GM21447 (cell line): Measurements from ENCODE around the gene LXN.
"Not testable (repeated sequence)": the region's sequence is repeated elsewhere in the genome, so short reads cannot be mapped to it uniquely, and the experiment has no call there.

Experiments used
- ATAC-seq: cut with Tn5 transposase; IDR thresholded peaks from one replicate; pipeline ENCODE4 v1.9.1; 2021; ENCODE audit not compliant: unreplicated experiment

Gene LXN, protein sequence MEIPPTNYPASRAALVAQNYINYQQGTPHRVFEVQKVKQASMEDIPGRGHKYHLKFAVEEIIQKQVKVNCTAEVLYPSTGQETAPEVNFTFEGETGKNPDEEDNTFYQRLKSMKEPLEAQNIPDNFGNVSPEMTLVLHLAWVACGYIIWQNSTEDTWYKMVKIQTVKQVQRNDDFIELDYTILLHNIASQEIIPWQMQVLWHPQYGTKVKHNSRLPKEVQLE

DNA sequence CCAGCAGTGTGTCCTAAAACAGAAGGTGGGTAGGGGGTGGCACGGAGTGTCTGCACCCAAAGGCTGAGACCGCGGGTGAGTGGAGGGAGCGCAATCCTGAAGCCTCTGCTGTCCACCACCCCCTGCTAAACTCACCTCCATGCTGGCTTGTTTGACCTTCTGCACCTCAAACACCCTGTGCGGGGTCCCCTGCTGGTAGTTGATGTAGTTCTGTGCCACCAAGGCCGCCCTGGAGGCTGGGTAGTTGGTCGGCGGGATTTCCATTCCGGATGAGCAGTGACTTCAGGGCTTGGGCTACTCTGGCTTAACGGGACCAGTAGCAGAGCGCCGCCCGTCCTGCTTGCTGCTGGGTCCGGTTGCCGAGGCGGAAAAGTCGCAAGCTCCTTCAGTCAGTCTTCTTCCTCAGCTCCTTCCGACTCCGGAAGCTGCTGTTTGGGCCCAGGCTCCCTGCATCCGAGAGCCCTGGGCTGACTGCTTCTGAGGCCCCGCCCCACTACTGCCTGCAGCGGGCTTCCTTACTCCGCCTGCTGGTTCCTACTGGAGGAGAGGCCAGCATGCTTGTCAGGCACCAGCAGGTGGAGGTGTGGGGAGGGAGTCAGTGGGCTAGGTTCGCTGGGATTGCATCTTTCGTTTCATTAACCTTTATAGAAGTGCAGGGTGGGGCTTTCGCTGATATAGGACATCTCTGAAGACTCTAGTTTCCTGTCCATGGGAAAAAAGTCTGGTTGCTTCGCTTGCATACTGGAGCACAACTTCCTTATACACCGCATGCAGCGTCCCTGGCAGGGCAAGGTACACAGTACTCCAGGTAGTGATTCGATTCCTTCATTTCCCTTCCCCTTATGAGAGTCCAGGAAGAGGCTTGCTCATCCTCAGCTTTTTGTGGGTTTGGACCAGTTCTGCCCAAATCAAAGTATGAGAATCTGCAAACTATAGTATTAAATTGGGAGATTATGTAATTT, at the start of gene LXN:
Gene LXN, minus strand, starts transcription at position 434 of the 962 bp plus-strand sequence. Its CDS starts 170 bp downstream, at position 264.
- peak; percentile 99 for ATAC-seq

DNA sequence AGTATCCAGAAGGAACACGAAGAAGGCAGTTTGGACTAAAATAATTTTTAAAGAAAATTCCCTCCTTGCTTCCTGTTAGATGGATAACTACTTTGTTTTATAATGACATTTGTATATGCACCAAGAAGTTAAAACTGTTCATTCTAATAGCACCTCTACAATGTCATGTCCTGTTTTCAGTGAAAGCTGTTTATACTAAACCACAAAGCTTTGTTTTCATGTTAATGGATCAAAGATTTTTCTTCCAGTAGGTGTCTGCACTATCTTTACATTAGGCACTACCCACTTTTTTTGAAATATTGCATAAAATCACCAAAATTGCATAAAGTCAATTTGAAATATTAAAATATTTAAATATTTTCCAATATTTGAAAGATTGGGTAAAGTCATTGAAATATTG, 49.7 kb upstream of the LXN start:
- ATAC-seq: no peak

GRCh38 chr3:158718490-158719170, 46.2 kb upstream of the LXN start:
- ATAC-seq: no peak

- ATAC-seq: no peak
These were observed 45.1 kb upstream of the LXN start for GRCh38 chr3:158717576-158717975.

DNA sequence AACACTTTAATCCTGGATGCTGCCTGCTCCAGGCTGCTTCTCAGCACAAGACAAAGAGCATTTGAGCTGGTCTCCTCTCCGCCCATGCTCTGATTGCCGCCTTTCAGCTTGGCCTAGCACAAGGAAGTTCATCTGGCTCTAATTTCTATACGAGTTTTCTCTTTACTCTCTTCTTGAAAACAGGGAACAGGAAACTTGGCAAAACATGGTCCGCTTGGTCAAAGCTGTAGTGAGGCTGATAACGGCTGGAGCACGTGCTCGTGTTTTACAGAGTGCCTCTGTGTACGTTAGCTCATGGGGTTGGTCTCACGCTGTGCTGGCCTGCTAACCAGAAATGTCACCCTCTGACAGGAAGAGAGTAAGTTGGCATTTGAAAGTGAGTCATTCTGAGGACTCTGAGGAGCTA, 40.6 kb upstream of the LXN start:
- no peak for ATAC-seq

DNA sequence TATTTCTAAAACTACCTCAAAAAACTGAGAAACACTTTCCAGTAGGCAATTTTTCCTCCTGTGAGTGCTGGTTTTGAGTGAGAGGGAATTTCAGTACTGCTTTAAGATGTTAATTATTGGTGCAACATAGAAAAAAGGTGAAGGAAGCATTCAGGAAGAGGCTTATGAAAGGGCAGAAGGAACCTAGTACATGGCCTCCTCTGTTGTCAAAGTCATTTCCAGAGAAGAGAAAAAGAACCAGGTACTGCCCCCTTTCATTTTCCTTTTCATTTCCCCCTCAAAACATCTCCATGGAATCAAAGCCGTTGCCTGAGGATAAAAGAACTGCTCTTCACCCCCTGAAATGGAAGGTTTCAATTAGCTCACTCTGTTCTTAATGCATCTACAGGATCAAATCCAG, 40.0 kb upstream of the LXN start:
- ATAC-seq: peak; percentile 50

DNA sequence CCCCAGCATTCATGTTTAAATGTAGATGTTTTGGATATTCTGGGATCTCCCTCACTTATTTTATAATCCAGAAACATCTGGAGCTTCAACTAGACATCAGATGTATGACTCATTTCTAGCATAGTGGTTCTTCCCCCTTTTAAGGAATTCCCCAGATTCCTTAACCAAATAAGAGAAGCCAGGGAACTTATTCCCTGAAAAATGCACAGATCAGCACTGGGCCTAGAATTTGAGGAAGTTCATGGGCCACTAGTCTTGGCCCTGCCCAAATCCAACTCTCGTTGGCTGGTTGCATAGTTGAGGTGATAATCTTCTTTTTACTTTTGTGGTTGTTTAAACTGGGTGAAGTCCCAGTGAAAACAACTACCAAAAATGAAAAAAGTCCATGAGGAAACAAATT, 39.4 kb upstream of the LXN start:
- no peak for ATAC-seq

- ATAC-seq: no peak
These were observed 38.2 kb upstream of the LXN start for GRCh38 chr3:158710601-158711000.

GRCh38 chr3:158709666-158710083, 37.2 kb upstream of the LXN start:
- no peak for ATAC-seq

DNA sequence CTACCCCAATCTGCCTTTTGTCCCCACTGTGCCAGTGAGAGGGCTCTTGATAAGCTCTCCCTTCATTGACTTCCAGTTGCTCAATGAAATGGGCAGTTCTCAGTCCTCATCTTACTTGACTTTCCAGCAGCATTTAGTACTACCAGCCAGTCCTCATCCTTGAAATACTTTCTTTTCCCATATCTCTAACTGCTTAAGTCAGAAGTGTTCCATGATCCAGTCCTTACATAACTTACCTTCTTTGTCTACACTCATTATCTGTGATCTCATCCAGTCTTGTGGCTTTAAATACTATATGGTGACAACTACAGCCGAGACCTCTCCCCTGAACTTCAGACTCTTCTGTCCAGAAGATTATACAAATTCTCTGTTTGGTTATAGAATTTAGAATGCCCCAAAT, 31.1 kb upstream of the LXN start:
- ATAC-seq: no peak

DNA sequence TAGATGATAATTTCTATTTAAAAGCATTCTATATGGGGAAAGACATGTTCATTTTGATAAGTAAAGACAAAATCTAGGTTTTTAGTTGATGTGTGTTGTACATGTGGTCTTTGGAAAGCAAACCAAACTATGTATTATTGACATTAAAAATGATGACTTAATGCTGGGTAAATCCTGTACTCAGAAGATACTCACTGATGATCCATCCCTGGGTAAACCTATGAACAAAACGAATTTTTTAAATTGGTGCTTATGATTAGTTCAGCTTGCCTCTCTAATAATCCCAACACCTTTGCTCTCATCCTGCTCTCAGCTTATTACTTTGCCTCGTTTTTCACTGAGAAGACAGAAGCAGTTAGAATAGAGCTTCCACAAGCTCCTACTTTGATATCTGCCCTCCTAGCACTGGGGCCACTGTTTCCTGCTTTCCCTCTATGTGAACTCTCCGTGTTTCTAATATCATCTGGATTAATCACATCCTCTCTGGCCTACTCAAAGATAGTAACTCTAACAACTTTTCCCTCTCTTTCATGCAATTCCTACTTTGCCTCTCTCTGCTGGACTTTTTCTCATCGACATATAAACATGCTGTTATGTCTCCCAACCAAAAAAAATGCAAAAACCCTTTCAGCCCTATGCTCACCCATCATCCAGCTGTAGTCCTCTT, 30.5 kb upstream of the LXN start:
- ATAC-seq: no peak

DNA sequence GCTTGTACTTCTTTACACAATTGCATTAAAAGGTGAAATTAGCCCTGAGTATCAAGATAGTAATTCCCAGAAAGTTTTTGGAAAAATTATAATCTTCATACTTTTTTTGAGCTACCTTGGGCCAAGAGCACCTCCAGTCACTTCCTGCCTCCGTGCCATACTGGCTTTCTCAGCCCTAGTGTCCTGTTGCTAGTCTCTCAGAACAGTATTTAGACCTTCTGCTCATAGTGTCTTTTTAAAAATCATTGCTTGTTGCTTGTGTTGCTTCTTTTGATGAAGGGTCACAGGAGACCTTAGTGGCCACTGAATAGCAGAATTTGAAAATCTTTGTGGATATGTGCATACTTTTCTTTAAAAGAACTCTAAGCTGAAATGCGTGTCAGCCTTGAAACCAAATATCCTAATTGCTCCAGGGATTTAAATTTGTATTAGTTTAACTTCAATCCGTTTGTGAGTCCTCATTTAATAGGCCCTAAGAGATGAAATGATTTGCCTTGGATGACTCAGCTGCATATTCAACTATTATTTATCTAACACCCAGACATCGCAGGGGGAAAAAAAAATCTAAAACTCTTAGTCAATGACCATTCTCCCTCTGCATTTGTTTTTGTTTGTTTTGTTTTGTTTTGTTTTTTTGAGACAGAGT, 29.1 kb upstream of the LXN start:
- ATAC-seq: no peak

DNA sequence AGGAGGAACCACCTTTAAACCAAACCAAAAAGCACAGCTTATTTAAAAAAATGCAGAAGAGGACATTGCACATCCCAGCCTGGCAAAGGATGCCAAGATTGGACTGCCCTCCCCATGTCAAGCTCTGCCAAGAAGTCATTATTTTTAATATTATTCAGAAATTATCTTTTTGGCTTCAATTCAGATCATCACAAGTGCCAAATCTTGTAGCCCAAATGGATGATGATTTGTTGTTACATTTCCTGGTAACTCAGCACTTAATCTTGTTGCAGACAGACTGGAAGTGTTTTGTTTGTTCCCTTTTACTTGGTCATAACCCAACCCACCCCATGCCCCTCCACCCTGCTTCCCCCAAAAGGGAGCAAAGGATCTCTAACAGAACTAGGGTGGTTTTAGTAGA, 28.1 kb upstream of the LXN start:
- no peak for ATAC-seq

DNA sequence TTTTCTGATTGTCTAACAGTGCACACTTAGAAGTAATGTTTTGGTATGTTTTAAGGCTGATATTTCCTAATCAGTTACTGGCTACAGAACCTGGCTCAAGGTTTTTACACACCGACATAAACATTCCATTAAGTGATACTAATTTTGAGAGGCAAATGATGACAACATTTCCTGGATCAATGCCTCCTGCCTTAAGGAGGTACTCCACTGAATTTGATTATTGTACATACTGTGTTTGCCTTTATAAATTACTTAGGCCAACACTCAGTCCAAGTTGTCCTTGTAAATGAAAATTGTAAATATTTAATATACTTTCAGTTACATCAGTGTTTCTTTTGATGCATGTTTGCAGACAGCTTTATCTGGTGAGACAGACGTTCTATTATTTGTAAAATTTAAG, 24.2 kb upstream of the LXN start:
- no peak for ATAC-seq

DNA sequence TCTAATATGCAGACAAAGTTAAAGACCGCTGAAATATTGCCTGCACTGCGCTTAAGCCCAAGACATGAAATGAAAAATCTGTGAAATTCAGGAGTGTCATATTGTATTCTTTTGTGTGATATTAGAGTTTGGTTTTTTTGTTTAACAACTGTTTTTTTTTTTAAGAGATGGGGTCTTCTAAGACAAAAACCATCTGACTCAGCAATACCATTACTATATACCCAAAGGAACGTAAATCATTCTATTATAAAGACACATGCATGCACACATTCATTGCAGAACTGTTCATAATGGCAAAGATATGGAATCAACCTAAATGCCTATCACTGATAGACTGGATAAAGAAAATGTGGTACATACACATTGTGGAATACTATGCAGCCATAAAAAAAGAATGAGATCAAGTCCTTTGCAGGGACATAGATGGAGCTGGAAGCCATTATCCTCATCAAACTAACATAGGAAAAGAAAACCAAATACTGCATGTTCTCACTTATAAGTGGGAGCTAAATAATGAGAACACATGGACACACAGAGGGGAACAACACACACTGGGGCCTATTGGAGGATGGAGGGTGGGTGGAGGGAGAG, 21.5 kb upstream of the LXN start:
- ATAC-seq: not testable (repeated sequence)

DNA sequence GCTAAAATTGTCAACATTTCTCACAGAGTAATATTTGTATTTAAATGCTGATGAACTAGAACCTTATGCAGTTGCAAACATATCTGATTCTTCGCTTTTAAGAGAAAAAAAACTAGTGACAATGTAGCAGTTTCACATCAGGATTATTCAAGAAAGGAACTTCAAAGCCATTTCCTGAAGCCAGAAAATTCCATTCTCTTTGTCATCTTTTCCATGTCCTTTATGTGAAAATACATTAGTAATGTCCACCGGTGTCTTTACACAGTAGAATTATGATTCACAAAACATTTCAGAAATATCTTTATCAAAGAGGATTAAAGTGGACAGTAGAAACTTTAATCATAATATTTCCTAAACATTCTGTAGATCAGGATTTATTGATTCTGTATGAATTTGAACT, 12.7 kb upstream of the LXN start:
- ATAC-seq: no peak

DNA sequence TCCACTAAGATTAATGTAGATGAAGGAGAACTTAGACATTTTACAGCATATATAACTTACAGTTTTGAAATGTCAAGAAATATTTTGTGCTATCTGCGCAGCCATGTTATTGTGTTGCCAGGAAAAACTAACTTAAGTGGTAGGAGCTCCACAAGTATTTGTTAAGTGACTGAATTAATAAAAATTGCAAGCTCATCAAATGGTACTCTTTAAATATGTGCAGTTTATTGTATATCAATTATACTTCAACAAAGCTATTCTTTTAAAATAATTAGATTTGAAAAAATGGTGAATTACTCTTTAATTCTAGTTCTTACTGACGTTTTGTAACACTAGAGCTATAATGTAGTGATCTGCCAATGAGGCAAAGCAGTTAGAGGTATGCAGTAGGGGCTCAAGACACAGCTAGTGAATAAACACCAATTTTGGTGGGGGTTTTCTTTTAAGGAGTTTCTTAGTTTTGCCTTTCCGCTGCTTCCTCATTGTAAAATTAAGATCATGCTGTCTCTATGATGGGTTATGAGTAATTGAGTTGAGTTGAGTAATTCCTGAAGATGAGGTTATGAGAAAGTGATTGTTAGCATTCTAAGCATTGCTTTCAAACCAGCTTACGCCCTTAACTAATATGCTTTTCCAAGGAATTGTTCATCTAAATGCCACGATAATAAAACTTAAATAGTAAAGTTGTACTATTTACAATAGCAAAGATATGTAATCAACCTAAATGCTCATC, 10.9 kb upstream of the LXN start:
- no peak for ATAC-seq

GRCh38 chr3:158680861-158681260, 8.4 kb upstream of the LXN start:
- ATAC-seq: no peak

- no peak for ATAC-seq
These were observed 7.1 kb upstream of the LXN start for GRCh38 chr3:158679547-158680000.

DNA sequence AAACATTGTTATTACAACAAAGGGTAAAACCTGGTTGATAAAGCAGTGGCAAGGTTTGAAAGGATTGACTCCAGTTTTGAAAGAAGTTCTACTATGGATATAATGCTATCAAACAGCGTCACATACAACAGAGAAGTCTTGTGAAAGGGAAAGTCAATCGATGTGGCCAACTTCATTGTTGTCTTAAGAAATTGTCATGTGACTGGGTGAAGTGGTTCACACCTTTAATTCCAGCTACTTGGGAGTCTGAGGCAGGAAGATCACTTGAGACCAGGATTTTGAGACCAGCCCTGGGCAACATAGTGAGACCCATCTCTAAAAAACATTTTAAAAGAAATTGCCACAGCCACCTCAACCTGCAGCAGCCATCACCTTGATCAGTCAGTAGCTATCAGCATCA, 6.2 kb upstream of the LXN start:
- ATAC-seq: no peak
